B cell (primary cell): ENCODE measurements around the gene ZNF382.

Source experiments
- EZH2 ChIP-seq: IDR thresholded peaks from 2 replicates; pipeline ENCODE4 v1.6.1; 2012; ENCODE audit warnings: borderline replicate concordance, low read depth, mild to moderate bottlenecking, moderate library complexity, low read length; ENCODE audit not compliant: insufficient read depth, poor library complexity, severe bottlenecking
- TF ChIP-seq, protein P1 (sequence below): fragments of 200-600 bp; IDR thresholded peaks from one replicate; pipeline ENCODE4 v1.8.0; 2022; ENCODE audit warnings: antibody characterized with exemption, mild to moderate bottlenecking

GRCh38 chr19:36577271-36577996, 27.7 kb upstream of the ZNF382 start:
- TF ChIP-seq, protein P1, sequence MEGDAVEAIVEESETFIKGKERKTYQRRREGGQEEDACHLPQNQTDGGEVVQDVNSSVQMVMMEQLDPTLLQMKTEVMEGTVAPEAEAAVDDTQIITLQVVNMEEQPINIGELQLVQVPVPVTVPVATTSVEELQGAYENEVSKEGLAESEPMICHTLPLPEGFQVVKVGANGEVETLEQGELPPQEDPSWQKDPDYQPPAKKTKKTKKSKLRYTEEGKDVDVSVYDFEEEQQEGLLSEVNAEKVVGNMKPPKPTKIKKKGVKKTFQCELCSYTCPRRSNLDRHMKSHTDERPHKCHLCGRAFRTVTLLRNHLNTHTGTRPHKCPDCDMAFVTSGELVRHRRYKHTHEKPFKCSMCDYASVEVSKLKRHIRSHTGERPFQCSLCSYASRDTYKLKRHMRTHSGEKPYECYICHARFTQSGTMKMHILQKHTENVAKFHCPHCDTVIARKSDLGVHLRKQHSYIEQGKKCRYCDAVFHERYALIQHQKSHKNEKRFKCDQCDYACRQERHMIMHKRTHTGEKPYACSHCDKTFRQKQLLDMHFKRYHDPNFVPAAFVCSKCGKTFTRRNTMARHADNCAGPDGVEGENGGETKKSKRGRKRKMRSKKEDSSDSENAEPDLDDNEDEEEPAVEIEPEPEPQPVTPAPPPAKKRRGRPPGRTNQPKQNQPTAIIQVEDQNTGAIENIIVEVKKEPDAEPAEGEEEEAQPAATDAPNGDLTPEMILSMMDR = no peak
- TF ChIP-seq EZH2 = no peak
